Mesodermal cell (in vitro differentiated cells): ENCODE results near the gene CHD3.
"Not testable (repeated sequence)": the region's sequence is repeated elsewhere in the genome, so short reads cannot be mapped to it uniquely, and the experiment has no call there.

Experiments
- H3K27ac ChIP-seq: 2 replicates; pipeline ENCODE4 v1.7.0; 2013; ENCODE audit warnings: mild to moderate bottlenecking, low read depth, low read length, moderate library complexity; ENCODE audit not compliant: severe bottlenecking
- H3K36me3 ChIP-seq: 2 replicates; pipeline ENCODE4 v1.7.1; 2013; ENCODE audit warnings: mild to moderate bottlenecking, low read length, moderate library complexity; ENCODE audit not compliant: control insufficient read depth, insufficient read depth
- H3K4me1 ChIP-seq: one replicate; pipeline ENCODE4 v1.7.1; 2013; ENCODE audit warnings: mild to moderate bottlenecking, low read length; ENCODE audit not compliant: insufficient read depth, control insufficient read depth, poor library complexity, severe bottlenecking
- H3K4me3 ChIP-seq: 2 replicates; pipeline ENCODE4 v1.7.0; 2013; ENCODE audit warnings: low read length, control low read depth, mild to moderate bottlenecking; ENCODE audit not compliant: insufficient read depth, poor library complexity, severe bottlenecking; ENCODE audit errors: extremely low read depth
- H3K9me3 ChIP-seq: 2 replicates; pipeline ENCODE4 v1.7.1; 2013; ENCODE audit warnings: mild to moderate bottlenecking, low read length, moderate library complexity; ENCODE audit not compliant: control insufficient read depth
- WGBS, 2 experiments: methylation state at CpG; one replicate each; pipeline ENCODE4 v1.1.5; 2013; ENCODE audit warnings: missing lambda C conversion rate in 2 of 2; ENCODE audit not compliant: insufficient coverage in 2 of 2; 5-methylcytosine and 5-hydroxymethylcytosine counted together

Gene CHD3

DNA sequence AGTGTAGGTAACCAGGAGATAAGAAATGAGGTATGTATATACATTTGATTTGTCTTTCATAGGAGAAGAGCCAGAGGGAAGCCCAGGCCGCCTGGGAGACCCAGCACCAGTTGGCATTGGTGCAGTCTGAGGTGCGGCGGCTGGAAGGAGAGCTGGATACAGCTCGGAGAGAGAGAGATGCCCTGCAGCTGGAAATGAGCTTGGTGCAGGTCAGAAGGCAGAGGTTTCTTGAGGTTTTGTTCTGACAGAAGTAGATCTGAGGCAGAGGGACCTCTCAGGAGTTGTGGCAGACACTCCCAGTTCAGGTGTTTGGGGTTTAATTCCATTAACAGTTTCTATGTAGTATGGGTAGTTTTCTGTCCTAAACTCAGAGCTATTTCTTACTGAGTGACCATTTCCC lies 51.4 kb downstream of the CHD3 start:
- H3K4me1 ChIP-seq = no peaks in the 10 kb centered on the region
- H3K9me3 ChIP-seq = no peaks in the 10 kb centered on the region
- whole genome bisulfite sequencing, 2 experiments = 90 to 95% methylated on average over 4 of the region's 4 CpGs
- peaks cover 89% of the 10 kb centered on the region for H3K36me3 ChIP-seq
- no peak overlapping the region for H3K4me3 ChIP-seq
- H3K27ac ChIP-seq = no peak overlapping the region

DNA sequence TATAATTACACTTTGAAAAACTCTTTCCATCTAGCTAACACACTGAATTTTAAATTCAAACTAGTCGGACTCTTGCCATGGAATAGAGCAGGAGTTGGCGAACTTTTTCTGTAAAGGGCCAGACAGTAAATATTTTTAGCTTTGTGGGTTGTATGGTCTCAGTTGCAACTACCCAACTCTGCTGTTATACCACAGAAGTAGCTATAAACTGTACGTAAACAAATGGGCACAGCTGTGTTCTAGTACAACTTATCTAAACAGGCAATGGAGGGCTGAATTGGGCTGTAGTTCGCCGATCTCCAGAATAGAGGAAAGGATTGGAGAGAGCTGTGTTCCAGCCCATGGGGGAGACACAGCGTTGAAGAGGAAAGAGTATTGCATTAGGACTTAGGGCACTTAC lies 52.2 kb downstream of the CHD3 start:
- H3K9me3 ChIP-seq = no peaks in the 10 kb centered on the region
- WGBS, 2 experiments = 96 to 100% methylated on average over 3 to 4 of the region's 6 CpGs
- H3K4me3 ChIP-seq = no peak overlapping the region
- H3K4me1 ChIP-seq = no peaks in the 10 kb centered on the region
- no peak overlapping the region for H3K27ac ChIP-seq
- H3K36me3 ChIP-seq = peaks cover 88% of the 10 kb centered on the region

DNA sequence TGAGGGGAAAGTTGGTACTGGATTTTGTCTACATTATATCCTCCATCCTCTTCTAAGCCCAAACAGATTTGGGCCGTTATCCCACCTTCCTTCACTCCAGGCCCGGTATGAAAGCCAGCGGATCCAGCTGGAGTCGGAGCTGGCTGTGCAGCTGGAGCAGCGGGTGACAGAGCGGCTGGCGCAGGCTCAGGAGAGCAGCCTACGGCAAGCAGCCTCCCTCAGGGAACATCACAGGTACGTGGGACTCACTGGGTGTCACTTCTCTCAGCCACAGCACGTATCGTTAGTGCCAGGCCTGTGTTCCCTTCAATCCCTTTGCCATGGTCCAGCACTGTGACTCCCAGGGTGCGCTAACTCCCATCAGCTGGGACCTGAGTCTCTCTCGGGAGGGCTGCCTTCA lies 54.7 kb downstream of the CHD3 start:
- Histone ChIP-seq H3K36me3 (peaks cover 90% of the 10 kb centered on the region), H3K9me3 (no peaks in the 10 kb centered on the region), H3K4me3 (no peak overlapping the region), H3K4me1 (no peaks in the 10 kb centered on the region), H3K27ac (no peak overlapping the region)
- WGBS, 2 experiments = 89 to 93% methylated on average over 11 to 12 of the region's 13 CpGs

DNA sequence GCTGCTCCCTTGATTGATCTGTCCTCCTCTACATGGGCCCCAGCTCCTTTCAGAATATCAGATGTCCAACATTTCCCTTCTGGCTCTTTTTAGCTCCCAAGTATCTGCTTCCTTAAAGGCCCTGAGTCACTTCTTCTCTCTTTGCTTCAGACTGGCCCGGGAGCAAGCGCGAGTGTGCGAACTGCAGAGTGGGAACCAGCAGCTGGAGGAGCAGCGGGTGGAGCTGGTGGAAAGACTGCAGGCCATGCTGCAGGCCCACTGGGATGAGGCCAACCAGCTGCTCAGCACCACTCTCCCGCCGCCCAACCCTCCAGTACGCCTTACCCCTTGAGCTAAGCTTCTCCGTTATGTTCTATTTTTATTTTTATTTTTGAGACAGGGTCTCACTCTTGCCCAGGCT lies 55.7 kb downstream of the CHD3 start:
- no peaks in the 10 kb centered on the region for H3K9me3 ChIP-seq
- WGBS, 2 experiments = 100% methylated on average over 5 to 8 of the region's 9 CpGs
- H3K36me3 ChIP-seq = peaks cover 90% of the 10 kb centered on the region
- no peak overlapping the region for H3K27ac ChIP-seq
- no peaks in the 10 kb centered on the region for H3K4me1 ChIP-seq
- no peak overlapping the region for H3K4me3 ChIP-seq

DNA sequence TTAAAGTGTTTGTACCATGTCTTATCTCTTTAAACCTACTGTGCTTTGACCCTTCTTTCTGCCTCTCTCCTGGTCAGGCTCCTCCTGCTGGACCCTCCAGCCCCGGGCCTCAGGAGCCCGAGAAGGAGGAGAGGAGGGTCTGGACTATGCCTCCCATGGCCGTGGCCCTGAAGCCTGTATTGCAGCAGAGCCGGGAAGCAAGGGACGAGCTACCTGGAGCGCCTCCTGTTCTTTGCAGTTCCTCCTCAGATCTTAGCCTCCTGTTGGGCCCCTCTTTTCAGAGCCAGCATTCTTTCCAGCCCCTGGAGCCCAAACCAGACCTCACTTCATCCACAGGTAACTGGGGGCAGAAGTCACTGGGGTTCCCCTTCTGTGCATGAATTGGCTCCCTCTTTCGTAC lies 57.1 kb downstream of the CHD3 start:
- 86 to 98% methylated on average over 6 of the region's 7 CpGs for WGBS, 2 experiments
- H3K4me3 ChIP-seq = no peak overlapping the region
- H3K4me1 ChIP-seq = no peaks in the 10 kb centered on the region
- H3K9me3 ChIP-seq = no peaks in the 10 kb centered on the region
- H3K27ac ChIP-seq = no peak overlapping the region
- peaks cover 83% of the 10 kb centered on the region for H3K36me3 ChIP-seq

DNA sequence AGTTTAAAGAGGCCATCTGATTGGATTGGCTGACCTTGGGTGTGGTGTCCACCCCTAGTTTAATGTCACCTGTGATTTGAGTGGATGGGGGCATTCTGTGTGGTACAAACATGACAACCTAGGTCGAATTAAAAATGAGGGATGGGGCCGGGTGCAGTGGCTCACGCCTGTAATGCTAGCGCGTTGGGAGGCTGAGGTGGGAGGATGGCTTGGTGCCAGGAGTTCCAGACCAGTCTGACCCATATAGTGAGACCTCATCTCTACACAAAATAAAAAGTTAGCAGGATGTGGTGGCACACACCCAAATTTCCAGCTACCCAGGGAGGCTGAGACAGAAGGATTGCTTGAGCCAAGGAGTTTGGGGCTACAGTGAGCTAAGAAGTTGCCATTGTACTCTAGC lies 57.9 kb downstream of the CHD3 start:
- H3K9me3 ChIP-seq = no peaks in the 10 kb centered on the region
- H3K36me3 ChIP-seq = peaks cover 75% of the 10 kb centered on the region
- no peak overlapping the region for H3K27ac ChIP-seq
- WGBS, 2 experiments = 90 to 93% methylated on average over 2 to 3 of the region's 5 CpGs
- H3K4me1 ChIP-seq = no peaks in the 10 kb centered on the region
- no peak overlapping the region for H3K4me3 ChIP-seq

DNA sequence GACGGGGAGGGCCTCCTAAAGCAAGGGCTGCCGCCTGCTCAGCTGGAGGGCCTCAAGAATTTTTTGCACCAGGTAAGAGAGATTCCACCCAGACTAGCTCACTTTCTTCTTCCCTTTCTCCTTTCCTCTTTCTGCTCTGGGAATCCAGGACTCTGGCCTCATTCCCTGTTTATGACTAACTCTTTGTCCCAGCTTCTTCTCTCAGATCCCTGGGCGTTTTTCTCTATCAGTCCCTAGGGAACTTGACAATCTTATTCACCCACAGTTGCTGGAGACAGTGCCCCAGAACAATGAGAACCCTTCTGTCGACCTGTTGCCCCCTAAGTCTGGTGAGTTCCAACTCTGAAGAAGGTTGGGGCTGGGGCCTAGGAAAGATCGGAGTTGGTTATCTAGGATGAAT lies 59.1 kb downstream of the CHD3 start:
- H3K27ac ChIP-seq = no peak overlapping the region
- H3K4me1 ChIP-seq = no peaks in the 10 kb centered on the region
- H3K4me3 ChIP-seq = no peak overlapping the region
- whole genome bisulfite sequencing, 2 experiments = 86 to 92% methylated on average over 4 to 5 of the region's 5 CpGs
- H3K36me3 ChIP-seq = peaks cover 68% of the 10 kb centered on the region
- H3K9me3 ChIP-seq = no peaks in the 10 kb centered on the region

DNA sequence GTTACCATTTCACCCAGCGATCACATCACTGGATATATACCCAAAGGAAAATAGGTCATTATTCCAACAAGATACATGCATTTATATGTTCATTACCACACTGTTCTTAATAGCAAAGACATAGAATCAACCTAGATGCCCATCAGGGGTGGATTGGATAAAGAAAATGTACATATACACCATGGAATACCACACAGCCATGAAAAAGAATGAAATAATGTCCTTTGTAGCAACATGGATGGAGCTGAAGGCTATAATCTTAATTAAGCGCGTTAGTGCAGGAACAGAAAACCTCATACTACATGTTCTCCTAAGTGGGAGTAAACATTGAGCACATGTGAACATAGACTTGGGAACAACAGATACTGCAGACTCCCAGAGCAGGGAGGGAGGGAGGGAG lies 62.0 kb downstream of the CHD3 start:
- 100% methylated on average over 1 of the region's 3 CpGs; no CpG with 5 or more reads in 1 of the 2 experiments for WGBS, 2 experiments
- no peaks in the 10 kb centered on the region for H3K4me1 ChIP-seq
- no peak overlapping the region for H3K27ac ChIP-seq
- no peak overlapping the region for H3K4me3 ChIP-seq
- H3K9me3 ChIP-seq = no peaks in the 10 kb centered on the region
- peaks cover 44% of the 10 kb centered on the region for H3K36me3 ChIP-seq

DNA sequence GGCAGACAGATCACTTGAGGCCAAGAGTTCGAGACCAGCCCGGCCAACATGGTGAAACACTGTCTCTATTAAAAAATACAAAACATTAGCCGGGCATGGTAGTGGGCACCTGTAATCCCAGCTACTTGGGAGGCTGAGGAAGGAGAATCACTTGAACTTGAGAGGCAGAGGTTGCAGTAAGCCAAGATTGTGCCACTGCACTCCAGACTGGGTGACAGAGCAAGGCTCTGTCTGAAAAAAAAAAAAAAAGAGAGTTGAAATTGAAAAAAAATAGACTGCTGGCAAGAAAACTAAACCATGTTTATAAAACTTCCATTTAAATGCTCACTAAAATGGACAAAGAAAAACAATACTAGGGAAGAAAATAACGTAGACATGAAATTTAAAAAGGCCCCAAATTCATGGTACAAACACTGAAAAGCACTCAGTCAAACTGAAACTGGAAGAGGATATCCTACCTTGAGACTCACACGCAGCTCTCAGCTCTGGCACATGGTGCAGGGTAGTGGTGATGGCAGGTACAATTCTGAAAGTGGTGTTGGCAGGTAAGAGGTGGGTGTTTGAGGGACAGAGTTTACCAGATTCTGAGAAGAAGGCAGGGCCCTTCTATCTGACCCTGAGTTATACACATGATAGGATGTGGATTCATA lies 62.7 kb downstream of the CHD3 start:
- Histone ChIP-seq H3K9me3 (no peaks in the 10 kb centered on the region), H3K4me1 (no peaks in the 10 kb centered on the region), H3K27ac (no peak overlapping the region), H3K36me3 (peaks cover 37% of the 10 kb centered on the region), H3K4me3 (no peak overlapping the region)
- WGBS, 2 experiments = 86 to 96% methylated on average over 2 of the region's 5 CpGs

DNA sequence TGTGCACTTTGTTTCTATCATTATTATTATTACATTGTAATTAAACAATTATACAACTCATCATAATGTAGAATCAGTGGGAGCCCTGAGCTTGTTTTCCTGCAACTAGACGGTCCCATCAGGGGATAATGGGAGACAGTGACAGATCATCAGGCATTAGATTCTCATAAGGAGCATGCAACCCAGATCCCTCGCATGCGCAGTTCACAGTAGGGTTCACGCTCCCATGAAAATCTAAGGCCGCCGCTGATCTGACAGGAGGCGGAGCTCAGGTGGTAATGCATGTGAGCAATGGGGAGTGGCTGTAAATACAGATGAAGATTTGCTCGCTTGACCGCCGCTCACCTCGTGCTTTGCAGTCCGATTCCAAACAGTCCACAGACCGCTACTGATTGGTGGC lies 64.7 kb downstream of the CHD3 start:
- not testable (repeated sequence) for H3K4me1 ChIP-seq, H3K9me3 ChIP-seq, H3K27ac ChIP-seq, H3K4me3 ChIP-seq
- peaks cover 17% of the 10 kb centered on the region for H3K36me3 ChIP-seq
- 97% methylated on average over 11 to 12 of the region's 13 CpGs for WGBS, 2 experiments

DNA sequence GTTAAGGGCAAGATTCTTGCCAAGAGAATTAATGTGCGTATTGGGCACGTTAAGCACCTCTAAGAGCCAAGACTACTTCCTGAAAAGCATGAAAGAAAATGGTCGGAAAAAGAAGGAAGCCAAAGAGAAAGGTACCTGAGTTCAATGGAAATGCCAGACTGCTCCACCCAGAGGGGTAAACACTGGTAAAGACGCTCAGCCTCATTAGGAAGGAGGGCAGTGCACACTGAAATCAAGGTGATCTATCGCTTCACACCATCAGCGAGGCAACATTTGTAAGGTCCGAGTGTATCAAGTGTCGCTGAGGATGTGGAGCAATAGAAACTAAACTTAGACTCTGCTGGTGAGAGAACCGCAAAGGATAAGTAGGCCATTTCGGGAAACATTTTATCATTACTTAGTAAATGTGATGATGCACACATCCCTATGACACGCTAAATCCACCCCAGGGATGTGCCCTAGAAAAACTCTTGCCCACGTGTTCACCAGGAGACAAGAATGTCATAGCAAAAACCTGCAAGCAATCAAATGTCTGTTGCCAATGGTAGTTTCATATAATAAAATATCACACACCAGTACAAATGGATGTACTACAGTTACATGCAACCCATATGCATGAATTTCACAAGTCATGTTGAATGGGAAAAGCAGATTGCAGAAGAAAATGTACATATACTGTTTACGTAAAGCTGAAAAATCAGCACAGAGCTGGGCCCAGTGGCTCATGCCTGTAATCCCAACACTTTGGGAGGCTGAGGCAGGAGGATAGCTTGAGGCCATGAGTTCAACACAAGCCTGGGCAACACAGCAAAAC lies 67.0 kb downstream of the CHD3 start:
- 91 to 96% methylated on average over 9 of the region's 13 CpGs for WGBS, 2 experiments
- Histone ChIP-seq H3K9me3 (no peaks in the 10 kb centered on the region), H3K4me3 (no peak overlapping the region), H3K27ac (no peak overlapping the region), H3K4me1 (peaks cover 3% of the 10 kb centered on the region), H3K36me3 (no peaks in the 10 kb centered on the region)
